Chondrocyte (in vitro differentiated cells): ENCODE results near the gene TMEM42. TPM values are rescaled to one million over a fixed set of nuclear protein-coding genes. Genes with fewer than 3 reads are reported as not detected.

Experiments
- DNase-seq: peaks from one replicate; pipeline ENCODE4 v3.0.0; 2021; ENCODE audit warnings: mixed read lengths, low spot score
- H3K27ac Mint-ChIP-seq: one replicate; pipeline ENCODE4 v1.8.0; 2021; ENCODE audit warnings: mild to moderate bottlenecking, moderate library complexity, mixed read lengths; ENCODE audit not compliant: unreplicated experiment
- H3K27me3 Mint-ChIP-seq: 2 replicates; pipeline ENCODE4 v1.8.0; 2021; ENCODE audit warnings: low read depth, mixed read lengths
- H3K36me3 Mint-ChIP-seq: 2 replicates; pipeline ENCODE4 v1.8.0; 2021; ENCODE audit warnings: low read depth, mixed read lengths
- H3K4me1 Mint-ChIP-seq: 2 replicates; pipeline ENCODE4 v1.8.0; 2021; ENCODE audit warnings: low read depth, mild to moderate bottlenecking, mixed read lengths
- H3K4me3 Mint-ChIP-seq: one replicate; pipeline ENCODE4 v1.8.0; 2021; ENCODE audit warnings: mild to moderate bottlenecking, moderate library complexity, mixed read lengths; ENCODE audit not compliant: unreplicated experiment
- H3K9me3 Mint-ChIP-seq: 2 replicates; pipeline ENCODE4 v1.8.0; 2021; ENCODE audit warnings: low read depth, mixed read lengths
- total RNA-seq: library from RNA; stranded (reverse); gene quantifications from 3 replicates; pipeline ENCODE4 v1.2.1, GENCODE V29; 2021
- TF ChIP-seq, protein P1 (sequence below): fragments of 200-600 bp; sonication (generic); IDR thresholded peaks from 2 replicates; pipeline ENCODE4 v1.5.0; 2021; ENCODE audit warnings: antibody characterized with exemption, mild to moderate bottlenecking, moderate library complexity

The TMEM42 gene
- total RNA-seq, 1 donor from 2014 or later = 14.6 TPM

GRCh38 chr3:44875596-44875995, 13.9 kb downstream of the TMEM42 start:
- Mint-ChIP-seq H3K4me1 (peaks cover 11% of the 10 kb centered on the region), H3K4me3 (no peak overlapping the region), H3K36me3 (no peaks in the 10 kb centered on the region), H3K27ac (no peak overlapping the region), H3K9me3 (no peaks in the 10 kb centered on the region), H3K27me3 (no peaks in the 10 kb centered on the region)
- TF ChIP-seq, protein P1, sequence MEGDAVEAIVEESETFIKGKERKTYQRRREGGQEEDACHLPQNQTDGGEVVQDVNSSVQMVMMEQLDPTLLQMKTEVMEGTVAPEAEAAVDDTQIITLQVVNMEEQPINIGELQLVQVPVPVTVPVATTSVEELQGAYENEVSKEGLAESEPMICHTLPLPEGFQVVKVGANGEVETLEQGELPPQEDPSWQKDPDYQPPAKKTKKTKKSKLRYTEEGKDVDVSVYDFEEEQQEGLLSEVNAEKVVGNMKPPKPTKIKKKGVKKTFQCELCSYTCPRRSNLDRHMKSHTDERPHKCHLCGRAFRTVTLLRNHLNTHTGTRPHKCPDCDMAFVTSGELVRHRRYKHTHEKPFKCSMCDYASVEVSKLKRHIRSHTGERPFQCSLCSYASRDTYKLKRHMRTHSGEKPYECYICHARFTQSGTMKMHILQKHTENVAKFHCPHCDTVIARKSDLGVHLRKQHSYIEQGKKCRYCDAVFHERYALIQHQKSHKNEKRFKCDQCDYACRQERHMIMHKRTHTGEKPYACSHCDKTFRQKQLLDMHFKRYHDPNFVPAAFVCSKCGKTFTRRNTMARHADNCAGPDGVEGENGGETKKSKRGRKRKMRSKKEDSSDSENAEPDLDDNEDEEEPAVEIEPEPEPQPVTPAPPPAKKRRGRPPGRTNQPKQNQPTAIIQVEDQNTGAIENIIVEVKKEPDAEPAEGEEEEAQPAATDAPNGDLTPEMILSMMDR = no peak
- no peak for DNase-seq

DNA sequence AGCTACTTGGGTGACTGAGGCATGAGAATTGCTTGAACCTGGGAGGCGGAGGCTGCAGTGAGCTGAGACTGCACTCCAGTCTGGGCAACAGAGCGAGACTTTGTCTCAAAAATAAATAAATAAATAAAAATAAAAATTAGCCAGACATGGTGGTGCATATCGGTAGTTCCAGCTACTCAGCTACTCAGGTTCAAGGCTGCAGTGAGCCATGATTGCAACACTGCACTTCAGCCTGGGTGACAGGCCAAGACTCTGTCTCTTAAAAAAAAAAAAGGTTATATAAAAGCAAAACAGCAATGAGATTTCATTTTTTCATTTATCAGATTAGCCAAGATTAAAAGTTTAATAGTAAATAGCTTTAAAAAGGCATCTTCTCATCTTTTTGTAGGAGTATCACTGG, 15.6 kb downstream of the TMEM42 start:
- H3K36me3 Mint-ChIP-seq = no peaks in the 10 kb centered on the region
- DNase-seq = no peak
- no peak overlapping the region for H3K4me3 Mint-ChIP-seq
- H3K4me1 Mint-ChIP-seq = peaks cover 12% of the 10 kb centered on the region
- no peaks in the 10 kb centered on the region for H3K27me3 Mint-ChIP-seq
- H3K9me3 Mint-ChIP-seq = no peaks in the 10 kb centered on the region
- TF ChIP-seq, protein P1 = no peak
- no peak overlapping the region for H3K27ac Mint-ChIP-seq

GRCh38 chr3:44880284-44880683, 18.6 kb downstream of the TMEM42 start:
- no peaks in the 10 kb centered on the region for H3K9me3 Mint-ChIP-seq
- DNase-seq = no peak
- no peaks in the 10 kb centered on the region for H3K36me3 Mint-ChIP-seq
- H3K27ac Mint-ChIP-seq = no peak overlapping the region
- peaks cover 29% of the 10 kb centered on the region for H3K4me1 Mint-ChIP-seq
- H3K4me3 Mint-ChIP-seq = no peak overlapping the region
- no peaks in the 10 kb centered on the region for H3K27me3 Mint-ChIP-seq
- TF ChIP-seq, protein P1 = no peak

GRCh38 chr3:44883213-44883955, 21.7 kb downstream of the TMEM42 start:
- no peaks in the 10 kb centered on the region for H3K36me3 Mint-ChIP-seq

GRCh38 chr3:44883999-44884431, 22.3 kb downstream of the TMEM42 start:
- Mint-ChIP-seq H3K36me3 (no peaks in the 10 kb centered on the region), H3K9me3 (no peaks in the 10 kb centered on the region), H3K4me3 (no peak overlapping the region), H3K4me1 (peaks cover 50% of the 10 kb centered on the region), H3K27me3 (no peaks in the 10 kb centered on the region), H3K27ac (peak overlapping the region; percentile 87)
- TF ChIP-seq, protein P1 = no peak
- DNase-seq = no peak

More at GRCh38 chr3:44883213-44883955, 21.7 kb downstream of the TMEM42 start:
- TF ChIP-seq, protein P1 = peak; percentile 36
- Mint-ChIP-seq H3K27ac (peak overlapping the region; percentile 87), H3K9me3 (no peaks in the 10 kb centered on the region), H3K4me3 (no peak overlapping the region), H3K27me3 (no peaks in the 10 kb centered on the region), H3K4me1 (peaks cover 50% of the 10 kb centered on the region)
- no peak for DNase-seq
